HepG2 (cell line): ENCODE measurements around the gene AXIN2. TPM values are rescaled to one million over a fixed set of nuclear protein-coding genes. Genes with fewer than 3 reads are reported as not detected.

ENCODE experiments used
- CHCHD3 ChIP-seq: sonication (generic); formaldehyde crosslinking; IDR thresholded peaks from 2 replicates; pipeline ENCODE4 v1.8.0; 2022; ENCODE audit warnings: mild to moderate bottlenecking, missing genetic modification reagents, moderate library complexity
- ELF4 ChIP-seq: sonication (generic); formaldehyde crosslinking; IDR thresholded peaks from 2 replicates; pipeline ENCODE4 v1.5.0; 2020; ENCODE audit warnings: missing genetic modification reagents, mild to moderate bottlenecking, moderate library complexity, borderline replicate concordance
- GATA4 ChIP-seq: sonication (generic); IDR thresholded peaks from 2 replicates; pipeline ENCODE4 v1.6.1; 2016; ENCODE audit warnings: antibody characterized with exemption, low read depth, borderline replicate concordance
- GPN1 ChIP-seq: sonication (generic); formaldehyde crosslinking; IDR thresholded peaks from 2 replicates; pipeline ENCODE4 v1.5.1; 2020; ENCODE audit warnings: missing genetic modification reagents, borderline replicate concordance
- HMG20A ChIP-seq: IDR thresholded peaks from 2 replicates; pipeline ENCODE4 v1.6.1; 2016; ENCODE audit warnings: borderline replicate concordance
- MTF1 ChIP-seq: sonication (generic); formaldehyde crosslinking; IDR thresholded peaks from 2 replicates; pipeline ENCODE4 v1.5.0; 2020; ENCODE audit warnings: missing genetic modification reagents
- PHF8 ChIP-seq: sonication (generic); formaldehyde crosslinking; IDR thresholded peaks from 2 replicates; pipeline ENCODE4 v1.5.0; 2020; ENCODE audit warnings: missing genetic modification reagents
- PRDM10 ChIP-seq: sonication (generic); formaldehyde crosslinking; IDR thresholded peaks from 2 replicates; pipeline ENCODE4 v1.4.0; 2020; ENCODE audit warnings: low read depth, missing genetic modification reagents
- SMAD1 ChIP-seq: sonication (generic); formaldehyde crosslinking; IDR thresholded peaks from 2 replicates; pipeline ENCODE4 v1.4.0; 2020; ENCODE audit warnings: missing genetic modification reagents, low read depth, mild to moderate bottlenecking, borderline replicate concordance
- TOE1 ChIP-seq: sonication (generic); formaldehyde crosslinking; IDR thresholded peaks from 2 replicates; pipeline ENCODE4 v1.4.0; 2020; ENCODE audit warnings: mild to moderate bottlenecking, missing genetic modification reagents
- ZFP36 ChIP-seq: fragments of 150-350 bp; IDR thresholded peaks from 2 replicates; pipeline ENCODE4 v1.6.1; 2018; ENCODE audit warnings: borderline replicate concordance, low read length, low read depth; ENCODE audit not compliant: partially characterized antibody
- ZFP36L1 ChIP-seq: sonication (generic); formaldehyde crosslinking; IDR thresholded peaks from 2 replicates; pipeline ENCODE4 v1.8.0; 2022; ENCODE audit warnings: mild to moderate bottlenecking, missing genetic modification reagents, moderate library complexity
- ZNF138 ChIP-seq: sonication (generic); formaldehyde crosslinking; IDR thresholded peaks from 2 replicates; pipeline ENCODE4 v1.5.0; 2020; ENCODE audit warnings: mild to moderate bottlenecking, low read depth, missing genetic modification reagents
- ZNF33A ChIP-seq: sonication (generic); formaldehyde crosslinking; IDR thresholded peaks from 2 replicates; pipeline ENCODE4 v1.5.1; 2020; ENCODE audit warnings: missing genetic modification reagents, mild to moderate bottlenecking, moderate library complexity, borderline replicate concordance
- ZNF484 ChIP-seq: sonication (generic); formaldehyde crosslinking; IDR thresholded peaks from 2 replicates; pipeline ENCODE4 v1.5.1; 2020; ENCODE audit warnings: mild to moderate bottlenecking, low read depth, missing genetic modification reagents, borderline replicate concordance
- ZNF513 ChIP-seq: sonication (generic); formaldehyde crosslinking; conservative IDR thresholded peaks from 2 replicates; pipeline ENCODE4 v1.5.0; 2020; ENCODE audit warnings: missing genetic modification reagents
- ZNF557 ChIP-seq: sonication (generic); formaldehyde crosslinking; IDR thresholded peaks from 2 replicates; pipeline ENCODE4 v1.4.0; 2020; ENCODE audit warnings: missing genetic modification reagents
- ZNF761 ChIP-seq: sonication (generic); formaldehyde crosslinking; conservative IDR thresholded peaks from 2 replicates; pipeline ENCODE4 v1.4.0; 2020; ENCODE audit warnings: mild to moderate bottlenecking, missing genetic modification reagents
- ZNF841 ChIP-seq: sonication (generic); formaldehyde crosslinking; IDR thresholded peaks from 2 replicates; pipeline ENCODE4 v1.8.1; 2023; ENCODE audit warnings: missing genetic modification reagents, borderline replicate concordance
- ZNF883 ChIP-seq: sonication (generic); formaldehyde crosslinking; IDR thresholded peaks from 2 replicates; pipeline ENCODE4 v1.5.1; 2020; ENCODE audit warnings: mild to moderate bottlenecking, missing genetic modification reagents; ENCODE audit errors: not compliant biosample characterization
- ZSCAN21 ChIP-seq: sonication (generic); formaldehyde crosslinking; IDR thresholded peaks from 2 replicates; pipeline ENCODE4 v1.8.0; 2022; ENCODE audit warnings: mild to moderate bottlenecking, missing genetic modification reagents, moderate library complexity, borderline replicate concordance
- ZSCAN22 ChIP-seq: sonication (generic); formaldehyde crosslinking; IDR thresholded peaks from 2 replicates; pipeline ENCODE4 v1.4.0; 2020; ENCODE audit warnings: mild to moderate bottlenecking, missing genetic modification reagents
- polyA plus RNA-seq, 8 experiments: library from polyadenylated mRNA; depleted of rRNA in 3 of 8; stranded (reverse) in 7 of 8; unstranded in 1 of 8; fragments of >200 nt; fragmentation: Illumina TruSeq in 4 of 8; extraction: Trizol in 4 of 8; gene quantifications; 2 replicates each; pipeline versions ENCODE4 v1.2.1 to v1.2.3, GENCODE V29; 2011 to 2016; ENCODE audit warnings: low read depth in 4 of 8, missing spikeins in 1 of 8, mixed read lengths in 1 of 8; ENCODE audit not compliant: insufficient read depth in 1 of 8
- total RNA-seq, 5 experiments: library from RNA; depleted of rRNA; stranded (reverse); fragments of >200 nt; fragmentation: Illumina TruSeq; extraction: Trizol; gene quantifications; 2 replicates each; pipeline ENCODE4 v1.2.3, GENCODE V29; 2016; ENCODE audit warnings: low read depth in 1 of 5
- TF ChIP-seq, protein P1 (sequence below): sonication (generic); formaldehyde crosslinking; IDR thresholded peaks from 2 replicates; pipeline ENCODE4 v1.5.0; 2020; ENCODE audit warnings: missing genetic modification reagents

The AXIN2 gene
- total and polyA plus RNA-seq, 2 of the 13 experiments (the other 11 are each of a cell fraction or from before 2014, with no cell fraction given) = 58.6 to 63.4 TPM

DNA sequence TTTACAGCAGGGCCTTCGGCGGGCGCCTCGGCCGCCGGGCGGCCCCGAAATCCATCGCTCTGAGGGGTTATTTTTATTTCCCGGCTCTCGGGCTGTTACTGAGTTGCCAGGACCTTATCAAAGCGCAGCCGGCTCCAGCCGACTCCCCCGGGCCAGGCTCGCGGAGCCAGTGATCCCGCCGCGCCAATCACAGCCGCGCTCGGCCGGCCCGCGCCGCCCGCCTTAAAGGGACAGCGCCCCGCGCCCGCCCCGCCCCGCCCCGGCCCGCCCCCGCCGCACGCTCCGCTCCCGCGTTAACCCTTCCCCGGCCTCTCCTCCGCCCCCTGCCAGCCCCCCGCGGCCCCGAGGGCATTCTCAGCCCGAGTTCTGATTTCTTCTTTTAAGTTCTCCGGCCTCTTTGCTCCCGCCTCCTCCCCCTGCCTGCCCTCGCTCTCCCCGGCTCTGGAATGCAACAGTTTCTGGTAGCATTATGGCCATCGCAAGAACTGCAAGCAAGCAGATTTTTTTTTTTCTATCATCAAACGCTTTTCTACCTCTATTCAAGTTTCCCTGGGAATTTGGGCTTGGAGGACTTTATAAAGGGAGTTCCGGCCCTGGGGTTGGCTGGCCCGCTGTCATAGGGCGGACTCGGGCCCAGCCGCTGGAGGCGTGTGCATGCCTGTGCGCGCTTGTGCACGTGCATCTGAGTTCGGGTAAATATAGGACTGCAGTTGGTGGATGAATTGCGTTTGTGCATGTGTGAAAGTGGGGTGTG, at the start of gene AXIN2 (continued):
- TF ChIP-seq ZNF138 (CRISPR knock-in tag) (peak; percentile 93; the same call in 1 of the 2 replicates), ZFP36 (no peak), ZSCAN22 (CRISPR knock-in tag) (no peak), GPN1 (no peak), ZNF883 (peak; percentile 88), ZNF761 (CRISPR knock-in tag) (peak; percentile 89), TOE1 (peak; percentile 68; the same call in 1 of the 2 replicates), ZNF33A (CRISPR knock-in tag) (no peak), MTF1 (CRISPR knock-in tag) (peak; percentile 96), ZNF513 (CRISPR knock-in tag) (no peak), GATA4 (no peak), ELF4 (CRISPR knock-in tag) (peak; percentile 63; the same call in 1 of the 2 replicates), ZFP36L1 (peak; percentile 97), ZNF484 (CRISPR knock-in tag) (peak; percentile 96; the same call in 1 of the 2 replicates), ZNF841 (CRISPR knock-in tag) (peak; percentile 95), ZNF557 (peak; percentile 97; the same call in 1 of the 2 replicates), ZSCAN21 (CRISPR knock-in tag) (peak; percentile 98), SMAD1 (CRISPR knock-in tag) (peak; percentile 38; the same call in 1 of the 2 replicates), CHCHD3 (CRISPR knock-in tag) (peak; percentile 50; the same call in 1 of the 2 replicates), PHF8 (peak; percentile 53; the same call in 1 of the 2 replicates), HMG20A (peak; percentile 13; the same call in 1 of the 2 replicates), PRDM10 (CRISPR knock-in tag) (no peak; the same call in 1 of the 2 replicates)
- TF ChIP-seq, protein P1, sequence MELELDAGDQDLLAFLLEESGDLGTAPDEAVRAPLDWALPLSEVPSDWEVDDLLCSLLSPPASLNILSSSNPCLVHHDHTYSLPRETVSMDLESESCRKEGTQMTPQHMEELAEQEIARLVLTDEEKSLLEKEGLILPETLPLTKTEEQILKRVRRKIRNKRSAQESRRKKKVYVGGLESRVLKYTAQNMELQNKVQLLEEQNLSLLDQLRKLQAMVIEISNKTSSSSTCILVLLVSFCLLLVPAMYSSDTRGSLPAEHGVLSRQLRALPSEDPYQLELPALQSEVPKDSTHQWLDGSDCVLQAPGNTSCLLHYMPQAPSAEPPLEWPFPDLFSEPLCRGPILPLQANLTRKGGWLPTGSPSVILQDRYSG (CRISPR knock-in tag) = peak; percentile 98; the same call in 1 of the 2 replicates
